Esophagus squamous epithelium (tissue), 5 donors: ENCODE measurements around the gene KEL. TPM values are rescaled to one million over a fixed set of nuclear protein-coding genes. Genes with fewer than 3 reads are reported as not detected.

Source experiments
- DNase-seq: peaks from one replicate; lab custom pipeline; 2025; lab: John Stamatoyannopoulos, UW
- H3K27ac ChIP-seq, 4 donors: fragments of 200-600 bp; sonication (generic); one replicate each; pipeline ENCODE4 v1.5.1; 2016 to 2019; ENCODE audit warnings: mild to moderate bottlenecking in 1 of 4
- H3K27me3 ChIP-seq, 4 donors: fragments of 200-600 bp; sonication (generic); 1 replicate in 3 of 4; 2 replicates in 1 of 4; pipeline versions ENCODE4 v1.5.1 to v1.6.0; 2017 to 2021; ENCODE audit warnings: antibody characterized with exemption in 1 of 4
- H3K36me3 ChIP-seq, 3 donors: fragments of 200-600 bp; sonication (generic); one replicate each; pipeline ENCODE4 v1.5.1; 2016 to 2019
- H3K4me1 ChIP-seq, 3 donors: fragments of 200-600 bp; sonication (generic); one replicate each; pipeline ENCODE4 v1.5.1; 2017 to 2019
- H3K4me3 ChIP-seq, 4 donors: fragments of 200-600 bp; sonication (generic); 1 replicate in 3 of 4; 2 replicates in 1 of 4; pipeline ENCODE4 v1.5.1; 2016 to 2019; ENCODE audit warnings: mild to moderate bottlenecking in 2 of 4, moderate library complexity in 1 of 4
- H3K9me3 ChIP-seq, 3 donors: fragments of 200-600 bp; sonication (generic); one replicate each; pipeline ENCODE4 v1.5.1; 2016 to 2019
- CTCF ChIP-seq, 6 experiments: fragments of 450-650 bp in 4 of 6; fragments of 200-600 bp in 2 of 6; sonication (generic) in 2 of 6; IDR thresholded peaks; one replicate each; pipeline ENCODE4 v1.5.1; 2016 to 2019; ENCODE audit warnings: antibody characterized with exemption in 6 of 6, mild to moderate bottlenecking in 4 of 6, moderate library complexity in 4 of 6
- POLR2A ChIP-seq, 4 donors: fragments of 450-650 bp; IDR thresholded peaks; one replicate each; pipeline ENCODE4 v1.6.1; 2017; ENCODE audit warnings: antibody characterized with exemption in 4 of 4, mild to moderate bottlenecking in 4 of 4, moderate library complexity in 3 of 4
- WGBS, 2 donors: methylation state at CpG; one replicate each; pipeline ENCODE4 v1.1.5; 2018; 5-methylcytosine and 5-hydroxymethylcytosine counted together
- intact Hi-C: fragments of 100-400 bp; cut with DNase I; formaldehyde crosslinking; loops from one replicate; pipeline ENCODE4 v1.15.0; 2022
- total RNA-seq, 4 donors: library from RNA; depleted of rRNA; stranded (reverse); fragments of >200 nt; gene quantifications; one replicate each; pipeline ENCODE4 v1.1.0, GENCODE V29; 2016
- donor health status: DM: yes; HTN: yes; CAD: no.

The KEL gene
- total RNA-seq, 4 donors from 2014 or later = 0.09 to 3.6 (median 0.53) TPM; not detected in 1

GRCh38 chr7:142969183-142969582, 7.0 kb upstream of the KEL start:
- Histone ChIP-seq H3K9me3 (no peaks in the 10 kb centered on the region), H3K27me3 (peaks cover 0 to 15% (median 0%) of the 10 kb centered on the region in 4 donors), H3K27ac (no peak overlapping the region), H3K4me1 (no peaks in the 10 kb centered on the region), H3K4me3 (no peak overlapping the region), H3K36me3 (no peaks in the 10 kb centered on the region)
- 43 to 57% methylated on average over 4 of the region's 4 CpGs for WGBS, 2 donors
- DNase-seq = no peak
- no peak for TF ChIP-seq CTCF (IDR thresholded peaks at IDR 0.05)
- TF ChIP-seq POLR2A (IDR thresholded peaks at IDR 0.05) = no peak
- intact Hi-C loops = no loop called here

- no peaks in the 10 kb centered on the region for H3K9me3 ChIP-seq
- peaks cover 0 to 15% (median 0%) of the 10 kb centered on the region in 4 donors for H3K27me3 ChIP-seq
- no peak for DNase-seq
- no peak overlapping the region for H3K27ac ChIP-seq
- no peaks in the 10 kb centered on the region for H3K36me3 ChIP-seq
- no peaks in the 10 kb centered on the region for H3K4me1 ChIP-seq
- intact Hi-C loops = no loop called here
- TF ChIP-seq POLR2A (IDR thresholded peaks at IDR 0.05) = no peak
- no peak overlapping the region for H3K4me3 ChIP-seq
- 78 to 84% methylated on average over 4 of the region's 4 CpGs for WGBS, 2 donors
These were observed 6.1 kb upstream of the KEL start for GRCh38 chr7:142968229-142968628.

- TF ChIP-seq POLR2A (IDR thresholded peaks at IDR 0.05) (no peak), CTCF (IDR thresholded peaks at IDR 0.05) (no peak)
These were observed 2.5 kb upstream of the KEL start for GRCh38 chr7:142964502-142965246.

DNA sequence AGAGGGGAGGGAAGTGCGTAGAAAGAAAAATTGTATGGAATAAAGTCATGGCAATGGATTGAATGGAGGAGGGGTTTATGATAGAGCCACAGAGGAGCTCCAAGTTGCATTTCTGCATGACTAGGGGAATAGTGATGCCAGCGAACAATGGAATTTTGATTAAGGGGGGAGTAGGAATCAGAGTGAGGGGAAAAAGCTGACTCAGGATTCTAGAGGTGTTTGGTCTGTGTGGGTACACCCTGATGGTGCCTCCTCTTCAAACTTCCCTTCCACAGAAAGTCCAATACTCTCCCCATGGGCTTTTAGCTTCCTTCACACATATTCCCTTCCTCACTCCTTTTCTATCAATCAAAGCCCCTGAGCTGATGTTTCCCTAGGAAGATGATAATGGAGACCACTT, 1.8 kb upstream of the KEL start:
- Histone ChIP-seq H3K4me1 (no peaks in the 10 kb centered on the region), H3K27ac (no peak overlapping the region), H3K27me3 (peaks cover 0 to 20% (median 0%) of the 10 kb centered on the region in 4 donors), H3K36me3 (no peaks in the 10 kb centered on the region), H3K4me3 (no peak overlapping the region), H3K9me3 (no peaks in the 10 kb centered on the region)
- WGBS, 2 donors = 83 to 97% methylated on average over 2 of the region's 2 CpGs
- TF ChIP-seq POLR2A (IDR thresholded peaks at IDR 0.05) = no peak
- no peak for TF ChIP-seq CTCF (IDR thresholded peaks at IDR 0.05)
- DNase-seq = no peak
- intact Hi-C loops = loop anchor here (5.0 kb wide), 1 partner anchor 82 kb away; no protein-coding TSS in a partner anchor

More at GRCh38 chr7:142964502-142965246, 2.5 kb upstream of the KEL start:
- Histone ChIP-seq H3K36me3 (no peaks in the 10 kb centered on the region), H3K4me1 (no peaks in the 10 kb centered on the region), H3K4me3 (no peak overlapping the region), H3K9me3 (no peaks in the 10 kb centered on the region), H3K27me3 (peaks cover 0 to 21% (median 0%) of the 10 kb centered on the region in 4 donors), H3K27ac (no peak overlapping the region)
- intact Hi-C loops = loop anchor here (5.0 kb wide), 1 partner anchor 82 kb away; no protein-coding TSS in a partner anchor
- WGBS, 2 donors = 74% methylated on average over 6 of the region's 6 CpGs
- no peak for DNase-seq

- TF ChIP-seq POLR2A (IDR thresholded peaks at IDR 0.05) (no peak), CTCF (IDR thresholded peaks at IDR 0.05) (no peak)
- WGBS, 2 donors = 25 to 38% methylated on average over 1 of the region's 1 CpG
- H3K36me3 ChIP-seq = no peaks in the 10 kb centered on the region
These were observed 828 bp upstream of the KEL start for GRCh38 chr7:142962991-142963390.

More at GRCh38 chr7:142962991-142963390, 828 bp upstream of the KEL start:
- no peaks in the 10 kb centered on the region for H3K4me1 ChIP-seq
- H3K9me3 ChIP-seq = no peaks in the 10 kb centered on the region
- DNase-seq = no peak
- H3K27ac ChIP-seq = no peak overlapping the region
- no peak overlapping the region for H3K4me3 ChIP-seq
- intact Hi-C loops = loop anchor here (5.0 kb wide), 1 partner anchor 81 kb away; no protein-coding TSS in a partner anchor
- H3K27me3 ChIP-seq = peaks cover 0 to 11% (median 0%) of the 10 kb centered on the region in 4 donors
